Measurements from ENCODE around the gene ST6GALNAC6.

The ST6GALNAC6 gene

DNA sequence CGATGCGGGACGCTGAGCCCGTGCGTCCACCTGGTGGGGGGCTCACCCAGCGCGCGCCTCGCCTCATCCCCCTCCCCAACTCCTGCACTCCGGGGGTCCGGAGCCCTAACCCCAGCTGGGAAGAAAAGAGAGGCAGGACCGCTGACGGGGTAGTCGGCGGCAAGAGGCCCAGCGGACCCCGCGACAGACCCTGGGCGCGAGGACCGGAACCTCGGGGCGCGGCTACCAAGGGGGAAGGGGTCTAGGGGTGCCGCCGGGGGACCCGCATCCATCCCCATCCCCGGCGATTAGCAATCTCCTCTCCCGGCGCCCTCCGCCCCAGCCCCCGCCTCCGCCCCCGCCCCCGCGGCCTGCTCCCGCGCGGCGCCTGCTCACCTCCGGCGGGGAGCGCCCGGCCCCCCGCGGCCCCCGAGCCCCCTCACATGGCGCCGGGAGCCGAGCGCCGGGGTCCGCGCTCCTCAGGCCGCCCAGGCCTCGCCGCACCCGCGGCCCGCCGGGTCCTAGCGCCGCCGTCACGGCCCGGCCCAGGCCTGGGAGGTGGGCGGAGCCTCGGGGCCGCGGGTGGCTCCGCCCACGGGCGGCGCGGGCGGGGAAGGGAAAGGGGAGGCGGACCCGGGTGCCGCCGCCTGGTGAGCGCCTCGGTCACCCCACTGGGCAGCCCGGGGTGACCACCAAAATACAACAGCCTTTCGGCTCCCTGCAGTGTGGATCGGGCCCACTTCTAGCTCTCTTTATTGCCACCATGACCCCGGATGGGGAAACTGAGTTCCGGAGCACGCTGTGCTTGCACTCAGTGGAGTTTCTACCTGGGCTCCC is at the start of gene ST6GALNAC6:
TSS of gene ST6GALNAC6 (minus strand) at position 476 of the 816 bp plus-strand sequence. CDS start 1,622 bp downstream, outside the sequence.
- peak within 1 kb of the TSS; percentile 65 for H3K27ac ChIP-seq

GRCh38 chr9:127947841-127948710 is 48.7 kb upstream of the ST6GALNAC6 start:
- TF ChIP-seq CTCF (IDR thresholded peaks at IDR 0.05) (no peak), ZFX (IDR thresholded peaks at IDR 0.05; ENCODE audit: borderline replicate concordance) (no peak)
- no peak overlapping the region for H3K27ac ChIP-seq

More for the DNA sequence above, at the start of gene ST6GALNAC6:
- TF ChIP-seq ZFX (IDR thresholded peaks at IDR 0.05; ENCODE audit: borderline replicate concordance) = no peak
- TF ChIP-seq CTCF (IDR thresholded peaks at IDR 0.05) = no peak

GRCh38 chr9:127946728-127947127 is 47.3 kb upstream of the ST6GALNAC6 start:
- no peak for TF ChIP-seq ZFX (IDR thresholded peaks at IDR 0.05; ENCODE audit: borderline replicate concordance)
- TF ChIP-seq CTCF (IDR thresholded peaks at IDR 0.05) = no peak
- no peak overlapping the region for H3K27ac ChIP-seq

- H3K27ac ChIP-seq = no peak overlapping the region
- TF ChIP-seq CTCF (IDR thresholded peaks at IDR 0.05) = no peak
- TF ChIP-seq ZFX (IDR thresholded peaks at IDR 0.05; ENCODE audit: borderline replicate concordance) = no peak
Observed at GRCh38 chr9:127945942-127946341, 46.5 kb upstream of the ST6GALNAC6 start.

DNA sequence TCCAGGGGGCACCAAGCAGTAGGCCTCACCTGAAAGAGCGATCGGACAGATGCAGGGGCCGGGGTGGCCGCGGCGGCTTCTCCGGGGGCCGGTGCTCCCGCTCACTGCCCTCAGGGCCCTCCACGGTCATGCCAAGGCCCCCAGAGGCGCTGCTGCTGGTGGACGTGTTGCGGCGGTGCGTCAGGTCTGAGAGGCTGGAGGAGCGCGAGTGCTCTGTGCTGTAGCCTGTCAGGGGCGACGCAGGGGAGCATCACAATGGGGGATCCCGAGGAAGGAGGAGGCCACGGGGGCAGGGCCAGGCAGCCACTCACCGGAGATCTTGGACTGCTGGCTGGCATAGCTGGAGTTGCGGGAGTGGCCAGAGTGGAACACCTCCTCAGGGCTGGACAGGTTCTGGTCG is 45.9 kb upstream of the ST6GALNAC6 start:
- TF ChIP-seq ZFX (IDR thresholded peaks at IDR 0.05; ENCODE audit: borderline replicate concordance) (no peak), CTCF (IDR thresholded peaks at IDR 0.05) (no peak)
- H3K27ac ChIP-seq = no peak overlapping the region

DNA sequence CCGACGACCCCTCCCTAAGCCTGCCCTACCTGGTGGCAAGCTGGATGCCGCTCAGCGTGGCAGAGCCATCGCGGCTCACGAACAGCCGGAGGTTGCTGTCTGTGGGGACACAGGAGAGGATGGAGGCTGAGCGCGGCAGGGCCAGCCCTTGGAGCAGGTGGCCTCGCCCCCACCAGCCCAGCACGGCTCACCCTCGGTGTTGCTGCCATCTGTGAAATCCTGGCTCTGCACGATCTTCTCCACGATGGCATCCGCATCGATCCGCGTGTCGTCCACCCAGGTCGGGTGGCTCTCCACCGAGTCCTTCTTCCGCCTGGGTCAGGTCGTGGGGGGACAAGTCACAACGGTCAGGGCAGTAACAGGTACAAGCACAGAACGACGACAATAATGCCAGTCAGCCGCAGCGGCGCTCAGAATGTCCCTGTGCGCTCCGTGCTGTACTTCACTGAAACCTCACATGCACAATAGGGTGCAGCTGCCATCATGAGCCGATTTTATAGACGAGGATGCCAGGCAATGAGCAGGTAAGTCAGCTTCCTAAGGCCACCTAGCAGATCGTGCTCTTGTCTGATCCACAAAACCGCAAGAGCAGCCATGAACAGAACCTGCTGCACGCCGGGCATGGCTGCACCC is 45.3 kb upstream of the ST6GALNAC6 start:
- TF ChIP-seq ZFX (IDR thresholded peaks at IDR 0.05; ENCODE audit: borderline replicate concordance) (no peak), CTCF (IDR thresholded peaks at IDR 0.05) (no peak)

More for the DNA sequence above, 45.3 kb upstream of the ST6GALNAC6 start:
- H3K27ac ChIP-seq = no peak overlapping the region

All from 22Rv1 (cell line).